ENCODE results near the gene TREH. TPM values are rescaled to one million over a fixed set of nuclear protein-coding genes. Genes with fewer than 3 reads are reported as not detected.

The TREH gene
- total RNA-seq, 1 experiment from 2014 or later: not detected

- no peaks in the 10 kb centered on the region; the same call in 1 of the 2 replicates for H3K4me1 ChIP-seq (ENCODE audit: insufficient read depth, low read length)
- H3K9ac ChIP-seq (ENCODE audit: extremely low read depth, insufficient read length, low read length): no peak overlapping the region
- H2BK12ac ChIP-seq (ENCODE audit: insufficient read length, low read depth, low read length): no peak overlapping the region
- no peaks in the 10 kb centered on the region for H3K79me2 ChIP-seq (ENCODE audit: insufficient read depth, low read length)
- H4K5ac ChIP-seq (ENCODE audit: insufficient read length, low read depth, low read length): no peak overlapping the region
- H3K27me3 Mint-ChIP-seq (ENCODE audit: low read depth): no peaks in the 10 kb centered on the region; the same call in 1 of the 2 replicates
- no peak overlapping the region for H4K91ac ChIP-seq (ENCODE audit: insufficient read length, low read depth, low read length)
- no peak overlapping the region for H3K18ac ChIP-seq (ENCODE audit: insufficient read length, low read depth, low read length)
- no peak overlapping the region for H3K14ac ChIP-seq (ENCODE audit: insufficient read depth, low read length)
- H4K20me1 ChIP-seq (ENCODE audit: control insufficient read depth, insufficient read depth, insufficient read length): no peaks in the 10 kb centered on the region
- H3K4me3 Mint-ChIP-seq: no peak overlapping the region
- H3K36me3 Mint-ChIP-seq (ENCODE audit: insufficient read depth in 1 of 3, low read depth in 3 of 3): peaks cover 0 to 26% (median 7%) of the 10 kb centered on the region in 3 experiments; a peak in 5 of 7 replicates
- H3K4ac ChIP-seq (ENCODE audit: low read depth, low read length): no peak overlapping the region
- H3K79me1 ChIP-seq (ENCODE audit: insufficient read depth, low read depth, low read length, poor library complexity, severe bottlenecking): no peaks in the 10 kb centered on the region
- H2BK120ac ChIP-seq (ENCODE audit: low read depth, low read length, poor library complexity, severe bottlenecking): no peak overlapping the region
- H2AK5ac ChIP-seq (ENCODE audit: insufficient read length, low read length): no peak overlapping the region
- H3K9me3 Mint-ChIP-seq: peaks cover 10 to 12% of the 10 kb centered on the region in 2 experiments
- no peak overlapping the region; the same call in 1 of the 2 replicates for H2BK15ac ChIP-seq (ENCODE audit: low read depth, low read length)
- H3K9me3 ChIP-seq (ENCODE audit: control insufficient read depth, low read depth, low read length): no peaks in the 10 kb centered on the region
- no peak overlapping the region for H4K8ac ChIP-seq (replicated peaks; ENCODE audit: insufficient read length, low read depth, low read length)
- no peak overlapping the region for H3K27ac ChIP-seq (ENCODE audit: insufficient read length, low read depth, low read length)
- H3K27me3 ChIP-seq (ENCODE audit: insufficient read depth, low read length): no peaks in the 10 kb centered on the region
- WGBS (ENCODE audit: extremely low coverage, insufficient read length, low lambda C conversion rate): no CpG with 5 or more reads among the region's 7 CpGs
- H2BK5ac ChIP-seq (ENCODE audit: insufficient read length, low read length): no peak overlapping the region
- H3T11ph ChIP-seq (ENCODE audit: low read length): no peak overlapping the region
- no peak for DNase-seq
- H3K4me2 ChIP-seq (ENCODE audit: insufficient read depth, insufficient read length, low read length): no peak overlapping the region
- H3K4me1 Mint-ChIP-seq: peaks cover 13 to 15% of the 10 kb centered on the region in 2 experiments
- H2AFZ ChIP-seq (ENCODE audit: low read length): no peak overlapping the region
- TF ChIP-seq, protein P1, sequence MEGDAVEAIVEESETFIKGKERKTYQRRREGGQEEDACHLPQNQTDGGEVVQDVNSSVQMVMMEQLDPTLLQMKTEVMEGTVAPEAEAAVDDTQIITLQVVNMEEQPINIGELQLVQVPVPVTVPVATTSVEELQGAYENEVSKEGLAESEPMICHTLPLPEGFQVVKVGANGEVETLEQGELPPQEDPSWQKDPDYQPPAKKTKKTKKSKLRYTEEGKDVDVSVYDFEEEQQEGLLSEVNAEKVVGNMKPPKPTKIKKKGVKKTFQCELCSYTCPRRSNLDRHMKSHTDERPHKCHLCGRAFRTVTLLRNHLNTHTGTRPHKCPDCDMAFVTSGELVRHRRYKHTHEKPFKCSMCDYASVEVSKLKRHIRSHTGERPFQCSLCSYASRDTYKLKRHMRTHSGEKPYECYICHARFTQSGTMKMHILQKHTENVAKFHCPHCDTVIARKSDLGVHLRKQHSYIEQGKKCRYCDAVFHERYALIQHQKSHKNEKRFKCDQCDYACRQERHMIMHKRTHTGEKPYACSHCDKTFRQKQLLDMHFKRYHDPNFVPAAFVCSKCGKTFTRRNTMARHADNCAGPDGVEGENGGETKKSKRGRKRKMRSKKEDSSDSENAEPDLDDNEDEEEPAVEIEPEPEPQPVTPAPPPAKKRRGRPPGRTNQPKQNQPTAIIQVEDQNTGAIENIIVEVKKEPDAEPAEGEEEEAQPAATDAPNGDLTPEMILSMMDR (conservative IDR thresholded peaks at IDR 0.05): no peak
- no peak overlapping the region for H3K56ac ChIP-seq (ENCODE audit: insufficient read length, low read depth, low read length)
- no peak overlapping the region for H3K23ac ChIP-seq (ENCODE audit: insufficient read length, low read depth, low read length)
- H3K23me2 ChIP-seq (ENCODE audit: insufficient read length, low read depth, low read length, poor library complexity, severe bottlenecking): no peaks in the 10 kb centered on the region
- H2BK20ac ChIP-seq (ENCODE audit: low read depth, low read length, poor library complexity, severe bottlenecking): no peak overlapping the region
- H3K27ac Mint-ChIP-seq: no peak overlapping the region
These were observed 27.0 kb upstream of the TREH start for GRCh38 chr11:118706546-118706825.

Measured in H9 (cell line).